Activated CD4-positive, alpha-beta T cell treated with anti-CD3 and anti-CD28 coated beads, Interleukin-2, amount 10 ng/mL, durations not matched to agents 24 days and 14 days (primary cell): ENCODE results near the gene CD300LF. TPM values are rescaled to one million over a fixed set of nuclear protein-coding genes. Genes with fewer than 3 reads are reported as not detected.
A peak's percentile ranks its signal among the peaks of the same experiment; 100 is the strongest.

Experiments
- DNase-seq: peaks from one replicate; pipeline ENCODE4 v3.0.0; 2022
- H3K27ac Mint-ChIP-seq: one replicate; pipeline ENCODE4 v1.8.0; 2022; ENCODE audit warnings: mild to moderate bottlenecking, mixed read lengths
- H3K27me3 Mint-ChIP-seq: one replicate; pipeline ENCODE4 v1.8.0; 2022; ENCODE audit warnings: mixed read lengths
- H3K36me3 Mint-ChIP-seq: one replicate; pipeline ENCODE4 v1.8.0; 2022; ENCODE audit warnings: low read depth, mild to moderate bottlenecking, mixed read lengths
- H3K4me1 Mint-ChIP-seq: one replicate; pipeline ENCODE4 v1.8.0; 2021; ENCODE audit warnings: mixed read lengths
- H3K4me3 Mint-ChIP-seq: one replicate; pipeline ENCODE4 v1.8.0; 2022; ENCODE audit warnings: mild to moderate bottlenecking, moderate library complexity, mixed read lengths
- H3K9me3 Mint-ChIP-seq: one replicate; pipeline ENCODE4 v1.8.0; 2021; ENCODE audit warnings: mixed read lengths
- intact Hi-C: fragments of 100-400 bp; cut with micrococcal nuclease; formaldehyde crosslinking; loops from one replicate; pipeline ENCODE4 v1.15.1; 2023
- total RNA-seq: library from RNA; stranded (reverse); gene quantifications from 2 replicates; pipeline ENCODE4 v1.2.3, GENCODE V29; 2022

Gene CD300LF
- total RNA-seq = not detected in 2 replicates

DNA sequence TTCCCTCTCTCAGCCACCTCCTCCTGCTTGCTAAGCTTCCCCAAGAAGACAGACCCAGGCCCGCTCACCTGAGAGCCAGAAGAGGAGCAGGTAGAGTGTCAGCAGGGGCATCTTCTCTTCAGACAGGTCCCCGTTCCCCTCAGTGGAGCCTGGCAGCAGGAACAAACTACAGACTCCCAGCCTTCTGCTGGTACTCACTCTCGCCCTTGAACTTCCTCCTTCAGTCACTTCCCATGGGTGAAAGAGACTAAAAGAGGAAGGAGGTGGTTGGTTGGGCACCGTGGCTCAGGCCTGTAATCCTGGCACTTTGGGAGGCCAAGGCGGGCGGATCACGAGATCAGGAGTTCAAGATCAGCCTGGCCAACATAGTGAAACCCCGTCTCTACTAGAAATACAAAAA, at the start of gene CD300LF:
CD300LF (minus strand) TSS at position 168 of the 400 bp plus-strand sequence; CDS start at position 111, 57 bp downstream.
- Mint-ChIP-seq H3K27ac (no peak within 1 kb of the TSS), H3K9me3 (no peaks in the 10 kb centered on the region), H3K36me3 (no peaks in the 10 kb centered on the region), H3K4me1 (peaks cover 6% of the 10 kb centered on the region), H3K27me3 (peaks cover 39% of the 10 kb centered on the region), H3K4me3 (no peak within 1 kb of the TSS)
- intact Hi-C loops = no loop called here
- DNase-seq = no peak

DNA sequence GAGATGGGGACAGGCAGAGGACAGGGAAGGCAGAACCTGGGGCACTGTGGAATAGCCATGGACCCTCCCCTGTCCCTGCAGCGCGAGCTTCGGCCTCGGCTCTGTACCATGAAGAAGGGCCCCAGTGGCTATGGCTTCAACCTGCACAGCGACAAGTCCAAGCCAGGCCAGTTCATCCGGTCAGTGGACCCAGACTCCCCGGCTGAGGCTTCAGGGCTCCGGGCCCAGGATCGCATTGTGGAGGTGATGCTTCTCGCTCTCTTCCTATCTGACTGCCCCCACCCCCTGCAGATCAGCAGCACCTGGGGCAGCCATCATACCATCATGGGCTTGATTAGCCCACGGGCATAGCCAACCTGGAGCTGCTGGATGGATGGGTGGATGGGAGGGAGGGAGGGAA, 49.2 kb upstream of the CD300LF start:
- no peak for DNase-seq
- Mint-ChIP-seq H3K27me3 (no peaks in the 10 kb centered on the region), H3K4me3 (no peak overlapping the region), H3K36me3 (peaks cover 7% of the 10 kb centered on the region), H3K27ac (no peak overlapping the region), H3K4me1 (peaks cover 43% of the 10 kb centered on the region), H3K9me3 (no peaks in the 10 kb centered on the region)
- intact Hi-C loops = no loop called here

DNA sequence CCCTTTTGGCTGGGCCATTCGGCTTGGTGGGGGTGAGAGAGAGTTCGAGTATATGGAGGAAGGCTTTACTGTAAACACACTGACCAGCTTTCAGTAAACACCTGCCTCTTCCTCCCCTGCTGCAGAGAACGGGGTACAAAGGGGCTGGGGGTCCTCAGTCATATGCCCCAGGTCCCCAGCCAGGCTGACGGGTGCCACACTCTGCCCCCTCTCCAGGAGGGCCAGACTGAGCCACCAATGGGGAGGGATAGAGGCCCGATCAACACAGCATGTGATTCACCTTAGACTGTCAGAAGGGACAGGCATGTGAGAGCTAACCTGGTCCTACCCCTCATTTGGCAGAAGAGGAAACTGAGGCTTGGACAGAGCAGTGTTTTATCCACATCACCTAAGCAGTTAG, 48.7 kb upstream of the CD300LF start:
- Mint-ChIP-seq H3K36me3 (peaks cover 4% of the 10 kb centered on the region), H3K4me1 (peaks cover 46% of the 10 kb centered on the region), H3K27me3 (no peaks in the 10 kb centered on the region), H3K27ac (no peak overlapping the region), H3K9me3 (no peaks in the 10 kb centered on the region), H3K4me3 (no peak overlapping the region)
- DNase-seq = no peak
- intact Hi-C loops = no loop called here

DNA sequence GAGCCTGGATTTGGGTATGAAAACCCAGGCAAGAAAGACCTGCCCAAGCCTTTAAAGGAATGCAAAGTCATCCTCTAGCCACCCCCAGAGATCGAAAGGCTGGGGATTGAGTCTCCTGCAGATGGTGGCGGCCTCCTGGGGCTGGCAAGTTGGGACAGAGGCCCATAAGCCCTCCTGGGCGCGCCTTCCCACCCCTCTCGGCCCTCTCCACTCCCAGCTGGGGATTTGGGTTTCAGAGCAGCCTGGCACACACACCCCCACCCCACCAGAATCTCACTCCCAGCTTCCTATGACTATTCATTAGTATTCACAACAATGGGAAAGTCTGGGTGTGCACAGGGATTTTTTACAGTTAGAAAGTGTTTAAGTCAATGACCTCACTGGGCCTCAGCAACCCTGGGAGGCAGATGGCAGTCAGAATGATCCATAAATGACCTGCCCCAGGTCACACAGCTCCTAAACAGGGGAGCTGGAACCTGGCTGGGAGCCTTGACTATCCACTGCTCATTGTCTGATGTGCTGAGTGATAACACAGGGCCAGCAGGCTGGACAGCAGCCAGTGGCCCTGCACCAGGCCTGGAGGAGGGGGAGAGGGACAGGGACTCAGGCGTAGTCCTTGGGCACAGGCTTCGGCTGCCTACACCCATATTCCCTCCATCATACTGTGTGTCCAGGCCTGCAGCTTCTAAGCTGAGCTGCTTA, 47.8 kb upstream of the CD300LF start:
- Mint-ChIP-seq H3K4me1 (peaks cover 47% of the 10 kb centered on the region), H3K4me3 (no peak overlapping the region)

DNA sequence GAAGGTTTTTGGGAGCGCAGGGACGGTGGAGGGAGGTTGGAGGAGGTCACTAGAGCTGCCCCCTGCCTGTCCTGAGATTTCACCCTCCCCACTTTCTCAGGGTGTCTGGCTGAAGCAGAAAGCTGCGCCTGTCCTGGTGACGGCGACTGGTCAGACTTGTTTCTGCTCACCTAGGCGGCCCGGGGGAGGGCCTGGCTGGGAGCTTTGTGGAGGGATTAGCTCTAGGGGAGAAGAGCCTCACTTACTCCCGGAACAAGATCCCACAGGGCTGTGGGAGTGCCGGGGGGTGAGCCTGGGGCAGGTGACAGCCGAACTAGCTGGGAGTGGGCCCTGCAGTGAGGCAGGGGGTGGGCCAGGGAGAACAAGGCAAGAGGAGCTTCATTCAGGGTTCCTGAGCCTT, 47.2 kb upstream of the CD300LF start:
- Mint-ChIP-seq H3K4me1 (peaks cover 52% of the 10 kb centered on the region), H3K27me3 (no peaks in the 10 kb centered on the region), H3K4me3 (peak overlapping the region; percentile 74), H3K36me3 (peaks cover under 1% of the 10 kb centered on the region), H3K27ac (peak overlapping the region; percentile 78), H3K9me3 (no peaks in the 10 kb centered on the region)
- DNase-seq = no peak
- intact Hi-C loops = loop anchor here (1.0 to 2.0 kb wide), 2 partner anchors 9 to 17 kb away; no protein-coding TSS in a partner anchor

More for the DNA sequence above, 47.8 kb upstream of the CD300LF start:
- intact Hi-C loops = no loop called here
- Mint-ChIP-seq H3K36me3 (peaks cover 2% of the 10 kb centered on the region), H3K27me3 (no peaks in the 10 kb centered on the region), H3K27ac (peak overlapping the region; percentile 48), H3K9me3 (no peaks in the 10 kb centered on the region)
- DNase-seq = no peak

DNA sequence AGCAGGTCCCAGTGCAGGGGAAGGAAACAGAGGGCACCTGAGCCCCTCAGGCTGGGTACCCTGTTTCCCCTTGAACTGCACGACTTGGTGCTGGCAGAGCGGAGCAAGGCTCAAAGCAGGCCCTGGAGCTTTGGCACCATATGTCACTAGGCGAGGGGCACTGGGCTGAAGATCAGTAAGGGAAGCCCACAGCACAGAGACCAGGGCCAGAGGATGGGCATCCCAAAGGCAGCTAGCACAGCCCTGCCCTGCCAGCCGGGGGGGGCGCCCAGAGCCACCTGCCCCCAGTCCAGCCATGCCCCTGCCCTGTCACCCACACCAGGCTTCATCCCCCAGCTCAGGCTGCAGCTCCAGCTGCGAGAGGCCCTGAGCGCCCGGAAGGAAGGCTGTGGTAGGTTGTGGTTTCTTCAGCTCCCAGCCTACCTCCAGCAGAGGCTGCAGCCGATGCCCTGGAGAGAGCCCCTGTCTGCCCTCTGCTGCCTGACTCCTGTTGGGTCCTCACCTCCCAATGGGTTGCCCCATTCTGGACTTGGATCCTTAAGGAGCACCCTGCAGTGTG, 46.6 kb upstream of the CD300LF start:
- peak; percentile 89 for DNase-seq
- intact Hi-C loops = loop anchor here (1.0 to 2.0 kb wide), 2 partner anchors 8 to 17 kb away; no protein-coding TSS in a partner anchor
- H3K4me3 Mint-ChIP-seq = peak overlapping the region; percentile 74
- H3K27me3 Mint-ChIP-seq = no peaks in the 10 kb centered on the region
- H3K27ac Mint-ChIP-seq = peak overlapping the region; percentile 78
- H3K9me3 Mint-ChIP-seq = no peaks in the 10 kb centered on the region
- peaks cover 55% of the 10 kb centered on the region for H3K4me1 Mint-ChIP-seq
- peaks cover 4% of the 10 kb centered on the region for H3K36me3 Mint-ChIP-seq

DNA sequence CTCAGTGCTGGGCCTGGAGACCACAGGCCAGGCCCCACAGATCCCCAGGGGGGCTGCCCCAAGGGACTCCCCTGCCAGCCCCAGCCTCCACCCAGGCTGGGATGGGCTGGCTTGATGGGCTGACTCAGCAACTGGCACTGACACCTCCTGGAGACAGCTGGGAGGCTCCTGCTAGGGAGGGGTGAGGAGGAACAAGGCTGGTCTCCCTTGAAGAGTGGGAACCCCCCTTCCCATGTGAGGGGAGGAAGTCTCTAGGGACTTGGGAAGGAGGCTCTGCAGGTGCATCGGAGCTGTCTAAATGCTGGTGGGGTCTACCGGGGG, 46.1 kb upstream of the CD300LF start:
- Mint-ChIP-seq H3K36me3 (peaks cover 4% of the 10 kb centered on the region), H3K9me3 (no peaks in the 10 kb centered on the region), H3K27me3 (no peaks in the 10 kb centered on the region), H3K27ac (peak overlapping the region; percentile 78), H3K4me3 (peak overlapping the region; percentile 74), H3K4me1 (peaks cover 57% of the 10 kb centered on the region)
- DNase-seq = peak; percentile 72
- intact Hi-C loops = loop anchor here (1.0 to 2.0 kb wide), 2 partner anchors 8 to 16 kb away; no protein-coding TSS in a partner anchor

DNA sequence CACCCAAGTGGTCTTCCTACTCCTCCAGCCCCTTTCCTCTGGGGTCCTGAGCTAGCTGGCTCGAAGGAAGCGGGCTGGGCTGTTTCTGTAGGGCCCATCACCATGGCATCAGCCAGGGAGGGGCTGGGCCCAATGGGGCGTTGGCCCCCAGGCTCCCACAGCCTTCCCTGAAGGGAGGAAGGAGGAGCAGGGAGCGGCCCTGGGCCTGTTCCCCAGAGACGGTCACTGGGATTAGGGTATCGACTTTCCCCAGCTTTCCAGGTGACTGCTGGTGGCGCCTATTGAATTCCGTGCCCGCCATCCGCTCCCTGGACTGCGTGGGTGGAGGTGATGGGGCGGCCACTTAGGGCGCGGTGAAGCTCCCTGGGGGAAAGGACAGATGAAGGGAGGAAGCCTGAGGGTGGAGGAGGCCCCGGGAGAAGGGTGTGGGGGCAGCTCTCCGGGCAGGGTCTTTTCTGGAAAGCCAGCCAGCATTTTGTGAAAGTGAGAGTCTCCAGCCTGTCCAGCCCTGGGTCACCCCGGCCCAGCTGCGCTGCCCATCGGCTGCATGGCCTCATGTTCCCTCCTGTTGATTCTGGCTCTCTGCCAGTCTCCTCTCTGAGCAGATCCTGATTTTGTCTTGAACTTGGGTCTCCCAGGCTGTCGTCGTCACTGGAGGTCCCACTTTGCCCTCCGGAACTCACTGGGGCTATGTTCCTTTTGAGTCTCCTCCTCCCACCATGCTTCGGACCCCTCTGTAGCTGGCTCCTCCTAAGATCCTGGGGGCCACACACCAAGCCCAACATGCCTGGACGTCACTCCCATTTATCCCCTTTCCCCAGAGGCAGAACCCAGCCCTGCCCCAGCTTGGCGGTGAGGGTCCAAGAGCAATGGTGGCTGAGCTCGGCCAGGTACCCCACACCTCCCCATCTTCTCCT, 45.5 kb upstream of the CD300LF start:
- H3K4me3 Mint-ChIP-seq = peak overlapping the region; percentile 74
- intact Hi-C loops = loop anchor here (2.0 kb wide), 1 partner anchor 15 kb away; no protein-coding TSS in a partner anchor
- peak overlapping the region; percentile 78 for H3K27ac Mint-ChIP-seq
- peaks cover 63% of the 10 kb centered on the region for H3K4me1 Mint-ChIP-seq
- no peaks in the 10 kb centered on the region for H3K27me3 Mint-ChIP-seq
- DNase-seq = no peak
- peaks cover 5% of the 10 kb centered on the region for H3K36me3 Mint-ChIP-seq
- no peaks in the 10 kb centered on the region for H3K9me3 Mint-ChIP-seq

DNA sequence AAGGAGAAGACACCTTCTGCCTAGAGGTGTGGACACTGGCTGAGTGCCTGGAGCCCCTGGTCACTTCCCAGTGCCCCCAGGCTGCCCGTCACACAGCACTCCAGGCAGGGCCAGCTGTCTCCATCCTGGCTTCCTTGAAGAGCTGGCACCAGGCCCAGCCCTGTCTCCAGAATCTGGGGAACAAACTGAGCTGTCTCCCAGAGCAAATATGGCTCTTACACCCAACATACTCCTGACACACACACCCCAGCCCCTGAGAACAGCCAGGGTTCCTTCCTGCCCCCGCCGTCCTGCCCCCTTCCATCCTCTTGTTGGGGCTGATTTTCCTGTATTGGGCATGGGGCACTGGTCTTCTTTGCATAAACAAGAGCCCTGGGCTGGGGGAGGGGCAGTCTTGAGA, 44.8 kb upstream of the CD300LF start:
- H3K4me1 Mint-ChIP-seq = peaks cover 66% of the 10 kb centered on the region
- intact Hi-C loops = no loop called here
- no peak for DNase-seq
- H3K27ac Mint-ChIP-seq = peak overlapping the region; percentile 78
- H3K9me3 Mint-ChIP-seq = no peaks in the 10 kb centered on the region
- H3K4me3 Mint-ChIP-seq = peak overlapping the region; percentile 74
- no peaks in the 10 kb centered on the region for H3K27me3 Mint-ChIP-seq
- peaks cover 12% of the 10 kb centered on the region for H3K36me3 Mint-ChIP-seq

DNA sequence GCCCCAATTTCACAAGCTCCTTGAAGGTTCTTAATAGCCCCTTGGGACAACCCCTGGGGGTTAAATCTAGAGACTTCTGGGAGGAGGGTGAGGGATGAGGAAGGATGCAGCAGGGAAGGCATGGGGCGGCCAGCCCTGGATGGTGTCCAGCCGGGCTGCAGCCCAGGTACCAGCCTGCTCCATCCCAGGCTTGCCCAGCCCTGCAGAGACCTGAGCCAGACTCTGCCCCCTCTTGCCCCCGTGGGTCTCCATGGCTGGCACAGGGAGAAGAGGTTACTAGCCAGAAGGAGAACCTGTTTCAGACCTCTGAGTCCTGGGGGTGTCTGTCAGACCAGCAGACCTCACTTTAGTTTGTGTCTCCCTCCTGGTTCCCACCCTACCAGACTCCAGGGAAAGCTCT, 44.2 kb upstream of the CD300LF start:
- no peak for DNase-seq
- Mint-ChIP-seq H3K9me3 (no peaks in the 10 kb centered on the region), H3K4me3 (no peak overlapping the region), H3K36me3 (peaks cover 16% of the 10 kb centered on the region), H3K4me1 (peaks cover 71% of the 10 kb centered on the region), H3K27ac (peak overlapping the region; percentile 68), H3K27me3 (no peaks in the 10 kb centered on the region)
- intact Hi-C loops = no loop called here

DNA sequence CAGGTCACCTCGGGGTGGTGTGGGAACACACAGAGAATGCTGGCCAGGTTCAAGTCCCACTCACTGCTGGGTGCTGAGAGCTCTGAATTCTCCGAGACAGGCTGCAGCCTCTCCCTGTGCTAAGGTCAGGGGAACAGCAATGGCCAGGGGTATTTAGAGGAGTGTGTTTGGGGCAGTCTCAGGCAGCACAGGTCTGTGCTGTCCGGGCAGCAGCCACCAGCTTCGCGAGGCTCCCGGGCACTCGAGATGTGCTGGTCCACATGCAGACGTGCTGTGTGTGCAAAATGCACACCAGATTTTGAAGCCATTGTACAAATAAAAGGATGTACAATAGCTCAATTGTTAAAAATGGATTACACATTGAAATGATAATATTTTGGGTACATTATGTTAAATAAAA, 42.8 kb upstream of the CD300LF start:
- H3K27me3 Mint-ChIP-seq = no peaks in the 10 kb centered on the region
- H3K4me3 Mint-ChIP-seq = no peak overlapping the region
- DNase-seq = no peak
- H3K36me3 Mint-ChIP-seq = peaks cover 28% of the 10 kb centered on the region
- peak overlapping the region; percentile 25 for H3K27ac Mint-ChIP-seq
- no peaks in the 10 kb centered on the region for H3K9me3 Mint-ChIP-seq
- peaks cover 79% of the 10 kb centered on the region for H3K4me1 Mint-ChIP-seq
- intact Hi-C loops = no loop called here

DNA sequence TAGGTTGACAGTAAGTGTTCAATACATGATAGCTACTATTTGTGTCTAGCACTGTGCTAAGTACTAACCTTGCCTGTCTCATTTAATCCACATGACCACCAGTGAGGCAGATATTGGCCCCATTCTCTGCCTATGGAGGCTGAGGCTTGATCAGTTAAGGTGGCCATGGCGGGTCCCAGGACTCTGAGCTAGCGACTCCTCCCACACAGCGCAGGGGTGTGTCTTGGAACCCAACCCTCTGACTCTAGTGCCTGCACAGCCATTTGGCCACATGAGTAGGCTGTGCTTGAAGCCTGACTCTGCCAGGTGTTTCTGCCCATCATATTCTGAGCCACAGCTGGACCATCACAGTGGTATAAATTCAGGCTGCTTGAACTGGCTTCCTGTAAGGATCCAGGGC, 42.1 kb upstream of the CD300LF start:
- intact Hi-C loops = no loop called here
- Mint-ChIP-seq H3K36me3 (peaks cover 33% of the 10 kb centered on the region), H3K4me3 (no peak overlapping the region), H3K9me3 (no peaks in the 10 kb centered on the region), H3K27ac (peak overlapping the region; percentile 15), H3K4me1 (peaks cover 80% of the 10 kb centered on the region), H3K27me3 (no peaks in the 10 kb centered on the region)
- no peak for DNase-seq

DNA sequence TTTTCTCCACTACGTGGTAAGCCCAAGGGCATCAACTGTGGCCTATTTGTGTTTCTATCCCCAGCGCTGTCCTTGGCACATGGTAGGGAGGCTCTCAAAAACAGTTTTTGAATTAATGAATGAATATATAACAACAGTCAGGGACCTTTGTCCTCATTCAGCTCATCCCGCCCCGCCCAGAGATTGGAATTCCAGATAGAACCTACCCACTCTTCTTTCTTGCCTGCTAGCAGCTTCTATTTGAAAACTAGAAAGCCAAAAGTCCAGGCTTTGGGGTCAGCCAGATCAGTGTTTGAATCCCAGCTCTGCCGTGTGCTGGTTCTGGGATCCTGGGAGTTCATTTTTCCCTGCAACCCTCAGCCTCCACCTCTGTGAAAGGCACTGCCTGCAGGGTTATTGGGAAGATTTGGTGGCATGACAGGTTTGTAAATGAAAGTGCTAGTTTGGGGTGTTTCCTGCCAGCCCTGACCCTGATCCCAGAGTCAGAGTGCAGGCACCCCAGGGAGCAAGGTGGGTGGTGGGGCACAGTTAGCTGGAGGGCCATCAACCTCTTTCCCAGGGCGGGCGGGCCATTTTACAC, 40.2 kb upstream of the CD300LF start:
- peak overlapping the region; percentile 77 for H3K27ac Mint-ChIP-seq
- H3K36me3 Mint-ChIP-seq = peaks cover 37% of the 10 kb centered on the region
- DNase-seq = no peak
- H3K9me3 Mint-ChIP-seq = no peaks in the 10 kb centered on the region
- H3K27me3 Mint-ChIP-seq = no peaks in the 10 kb centered on the region
- peak overlapping the region; percentile 97 for H3K4me3 Mint-ChIP-seq
- H3K4me1 Mint-ChIP-seq = peaks cover 62% of the 10 kb centered on the region
- intact Hi-C loops = no loop called here
